Stimulated activated CD8-positive, alpha-beta memory T cell treated with anti-CD3 and anti-CD28 coated beads, Interleukin-4, amount 100 ng/mL, for 4 hours (primary cell): ENCODE results near the gene IQGAP2.
"Not testable (repeated sequence)": the region's sequence is repeated elsewhere in the genome, so short reads cannot be mapped to it uniquely, and the experiment has no call there.

Source experiments
- DNase-seq, 2 donors: peaks; one replicate each; pipeline ENCODE4 v3.0.0-alpha.2; 2020; ENCODE audit warnings: low read depth in 2 of 2, low spot score in 1 of 2

The IQGAP2 gene

GRCh38 chr5:76602094-76602726, 199.1 kb downstream of the IQGAP2 start:
- DNase-seq: no peak

- DNase-seq: not testable (repeated sequence)
Observed at GRCh38 chr5:76603991-76604390, 200.9 kb downstream of the IQGAP2 start.

GRCh38 chr5:76604838-76605237, 201.8 kb downstream of the IQGAP2 start:
- no peak for DNase-seq

GRCh38 chr5:76606701-76607100, 203.6 kb downstream of the IQGAP2 start:
- no peak for DNase-seq

- no peak for DNase-seq
Observed at GRCh38 chr5:76607353-76607871, 204.3 kb downstream of the IQGAP2 start.

GRCh38 chr5:76608833-76609232, 205.7 kb downstream of the IQGAP2 start:
- no peak for DNase-seq

GRCh38 chr5:76610196-76610595, 207.1 kb downstream of the IQGAP2 start:
- DNase-seq: no peak

- no peak for DNase-seq
Observed at GRCh38 chr5:76612942-76613341, 209.9 kb downstream of the IQGAP2 start.

- DNase-seq: no peak
Observed at GRCh38 chr5:76615759-76616158, 212.7 kb downstream of the IQGAP2 start.

GRCh38 chr5:76616206-76616605, 213.1 kb downstream of the IQGAP2 start:
- no peak for DNase-seq

- DNase-seq: no peak
Observed at GRCh38 chr5:76617229-76617628, 214.1 kb downstream of the IQGAP2 start.

GRCh38 chr5:76617675-76618074, 214.6 kb downstream of the IQGAP2 start:
- no peak for DNase-seq

GRCh38 chr5:76620166-76620565, 217.1 kb downstream of the IQGAP2 start:
- DNase-seq: no peak

- DNase-seq: no peak
Observed at GRCh38 chr5:76622076-76622475, 219.0 kb downstream of the IQGAP2 start.

- no peak for DNase-seq
Observed at GRCh38 chr5:76622973-76623596, 220.0 kb downstream of the IQGAP2 start, which contains the start of gene F2RL2. F2RL2 (minus strand) TSS chr5:76623403; CDS start chr5:76623230, 173 bp downstream.

GRCh38 chr5:76625087-76625815, 222.2 kb downstream of the IQGAP2 start:
- no peak for DNase-seq

- DNase-seq: no peak
Observed at GRCh38 chr5:76626738-76627137, 223.7 kb downstream of the IQGAP2 start.

- DNase-seq: no peak
Observed at GRCh38 chr5:76634661-76635060, 231.6 kb downstream of the IQGAP2 start.

GRCh38 chr5:76637490-76637889, 234.4 kb downstream of the IQGAP2 start:
- no peak for DNase-seq

GRCh38 chr5:76638479-76638878, 235.4 kb downstream of the IQGAP2 start:
- no peak for DNase-seq

GRCh38 chr5:76641514-76642120, 238.5 kb downstream of the IQGAP2 start:
- peak; percentile 12 to 37 for DNase-seq
